Cerebellar cortex (tissue), 1 donor: ENCODE measurements around the gene ASF1A.
A peak's percentile ranks its signal among the peaks of the same experiment; 100 is the strongest.

ENCODE experiments used
- DNase-seq: peaks from one replicate; pipeline ENCODE4 v3.0.0-alpha.2; 2015; ENCODE audit warnings: low spot score

ASF1A gene

GRCh38 chr6:118881440-118882313 is 12.3 kb upstream of the ASF1A start:
- DNase-seq = no peak

DNA sequence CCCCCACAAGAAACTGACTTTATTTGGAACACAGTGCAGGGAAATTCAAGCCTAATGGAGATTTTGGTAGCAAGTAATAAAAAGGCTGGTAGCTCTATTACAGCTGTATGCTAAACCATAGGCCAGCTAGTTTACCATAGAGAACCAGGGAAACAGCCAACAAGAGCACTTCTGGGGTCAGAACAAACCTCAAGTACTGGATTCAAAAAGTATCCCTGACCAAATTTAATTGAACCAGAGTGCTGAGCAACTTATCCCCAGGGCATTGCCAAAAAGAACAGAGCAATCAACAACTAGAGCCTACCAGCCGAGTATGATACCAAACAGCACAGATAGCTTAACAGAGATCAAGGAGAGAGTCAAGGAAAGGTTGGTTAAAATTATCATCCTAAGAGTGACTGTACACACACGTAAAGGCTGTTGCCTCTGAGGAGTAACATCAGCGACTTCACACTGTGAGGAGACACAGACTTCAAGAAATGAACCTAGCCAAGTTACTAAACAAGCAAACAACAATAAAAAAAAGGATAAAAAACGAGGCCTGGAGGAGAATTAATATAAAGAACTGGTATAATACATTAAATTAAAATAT is 11.5 kb upstream of the ASF1A start:
- DNase-seq = no peak

DNA sequence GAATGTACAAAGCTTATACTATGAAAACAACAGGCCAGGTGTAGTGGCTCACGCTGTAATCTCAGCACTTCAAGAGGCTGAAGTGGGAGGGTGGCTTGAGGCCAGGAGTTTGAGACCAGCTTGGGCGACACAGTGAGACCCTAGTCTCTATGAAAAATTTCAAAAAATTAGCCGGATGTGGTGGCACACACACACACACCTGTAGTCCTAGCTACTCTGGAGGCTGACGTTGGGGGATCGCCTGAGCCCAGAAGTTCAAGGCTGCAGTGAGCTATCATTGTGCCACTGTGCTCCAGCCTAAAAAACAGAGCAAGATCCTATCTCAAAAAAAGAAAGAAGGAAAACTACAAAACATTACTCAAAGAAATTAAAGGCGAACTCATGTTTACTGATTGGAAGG is 7.3 kb upstream of the ASF1A start:
- no peak for DNase-seq

DNA sequence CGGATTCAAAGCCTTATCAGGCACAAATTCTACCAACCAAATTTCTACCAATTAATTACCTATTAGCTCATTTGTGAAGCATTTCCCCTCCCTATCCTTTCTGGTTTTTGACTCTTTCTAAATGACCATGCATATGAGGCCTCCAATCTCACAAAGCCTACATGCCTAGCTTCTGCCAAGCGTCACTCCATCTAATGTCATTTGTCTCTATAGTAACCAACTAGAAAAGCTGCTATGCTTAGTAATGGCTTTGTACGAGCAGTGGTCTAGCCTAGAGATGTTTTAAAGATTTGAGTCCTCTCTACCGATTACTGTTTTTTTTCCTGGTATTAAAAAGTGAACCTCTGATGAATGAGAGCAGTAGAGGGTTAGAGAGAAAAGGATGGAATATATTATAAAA is 4.8 kb upstream of the ASF1A start:
- DNase-seq = no peak

GRCh38 chr6:118890997-118891790 is 2.8 kb upstream of the ASF1A start:
- DNase-seq = no peak

DNA sequence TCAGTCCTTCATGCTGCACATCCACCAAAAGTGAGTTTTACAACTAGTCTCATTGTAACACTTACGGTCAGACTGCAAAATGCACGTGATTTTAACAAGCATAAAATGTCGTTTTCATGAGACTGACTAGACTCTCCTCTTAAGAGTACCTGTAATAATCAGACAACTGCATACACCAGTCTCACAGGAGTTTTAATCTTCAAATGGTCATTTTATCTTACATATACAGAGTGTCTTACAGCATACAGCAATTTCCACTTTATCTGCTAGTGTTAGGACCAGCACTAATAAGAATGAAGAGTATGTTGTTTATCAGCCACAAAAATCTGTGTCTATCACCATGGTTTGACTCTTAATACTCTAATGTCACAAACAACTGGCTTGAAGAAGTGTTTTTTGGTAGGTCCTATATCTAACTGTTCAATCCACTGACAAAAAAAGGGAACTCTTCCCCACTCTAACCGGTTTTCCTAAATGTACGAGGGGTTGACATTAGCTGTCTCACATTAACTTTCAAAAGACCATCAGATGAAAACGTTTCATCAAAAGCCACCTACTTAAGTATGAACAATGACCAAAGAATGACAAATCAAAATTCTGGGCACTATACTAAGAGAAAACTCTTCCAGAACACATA is 1.5 kb upstream of the ASF1A start:
- DNase-seq = peak; percentile 46

- peak; percentile 83 for DNase-seq
Observed at GRCh38 chr6:118893064-118893806, 717 bp upstream of the ASF1A start.

- DNase-seq = peak; percentile 46
Observed at GRCh38 chr6:118894425-118895260, 691 bp downstream of the ASF1A start.

GRCh38 chr6:118895261-118895560 is 1.3 kb downstream of the ASF1A start:
- DNase-seq = no peak

- no peak for DNase-seq
Observed at GRCh38 chr6:118895859-118896258, 1.9 kb downstream of the ASF1A start.

DNA sequence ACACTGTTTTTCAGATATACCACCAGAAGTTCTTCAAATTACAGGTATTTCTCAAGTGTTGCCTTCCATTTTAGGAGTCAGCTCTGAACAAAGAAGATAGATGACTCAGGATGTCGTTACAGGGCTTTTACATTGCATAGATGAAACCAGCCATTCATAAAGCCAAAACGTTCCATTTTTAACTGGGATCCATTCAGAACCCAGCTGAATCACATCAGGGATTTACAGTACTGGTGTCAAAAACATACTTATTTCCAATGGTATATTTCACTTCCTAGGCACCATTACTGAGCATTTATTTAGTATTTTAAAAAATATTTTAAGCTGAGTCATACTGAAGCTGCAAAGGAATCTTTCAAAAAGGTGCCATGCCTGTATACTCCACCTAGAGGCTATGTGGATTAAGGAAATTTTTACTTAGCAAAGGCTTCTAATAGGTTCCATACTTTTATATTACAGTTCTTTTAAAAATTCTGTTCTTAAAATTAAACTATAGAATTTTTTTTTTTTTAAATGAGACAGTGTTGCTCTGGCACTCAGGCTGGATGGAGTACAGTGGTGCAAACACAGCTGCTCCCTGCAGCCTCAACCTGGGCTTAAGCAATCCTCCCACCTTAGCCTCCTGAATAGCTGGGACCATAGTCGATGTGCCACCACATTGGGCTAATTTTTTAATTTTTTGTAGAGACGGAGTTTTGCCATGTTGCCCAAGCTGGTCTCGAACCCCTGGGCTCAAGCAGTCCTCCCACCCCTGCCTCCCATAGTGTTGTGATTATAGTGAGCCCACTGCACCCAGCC is 2.6 kb downstream of the ASF1A start:
- DNase-seq = peak; percentile 33

DNA sequence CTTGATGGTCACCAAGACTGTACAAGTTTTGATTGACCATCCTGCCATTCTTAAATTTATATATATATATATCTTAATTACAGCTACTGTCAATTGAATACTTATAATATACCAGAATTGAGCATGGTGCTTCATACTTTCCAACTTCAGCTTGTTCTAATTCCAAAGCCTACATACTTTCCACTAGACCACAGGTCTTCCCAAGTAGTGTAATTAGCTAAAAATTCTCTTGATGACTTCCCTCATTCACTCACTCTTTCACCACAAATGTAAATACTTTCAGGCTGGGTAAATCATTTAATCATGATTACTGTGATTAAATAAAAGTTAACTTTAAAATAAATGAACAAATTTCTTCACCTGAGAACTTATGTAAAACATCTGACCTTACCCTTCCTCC is 3.4 kb downstream of the ASF1A start:
- no peak for DNase-seq

DNA sequence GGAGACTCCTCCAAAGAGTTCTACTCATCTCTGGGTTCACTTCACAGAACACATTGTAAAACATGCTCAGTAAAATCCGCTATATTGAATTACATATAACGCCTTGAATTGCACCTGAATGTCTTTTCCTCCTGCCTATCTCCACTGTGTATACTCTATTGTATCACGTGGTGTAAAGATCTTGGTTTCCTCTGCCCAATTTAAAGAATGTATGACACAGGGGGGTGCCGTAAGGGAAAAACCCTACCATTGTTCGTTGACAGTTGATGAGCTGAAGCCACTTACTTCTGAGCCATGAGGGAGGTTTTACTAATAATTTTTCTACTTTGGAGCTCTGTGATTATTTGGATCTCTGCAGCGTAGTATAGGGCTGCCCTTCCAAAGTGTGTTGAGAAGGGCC is 6.0 kb downstream of the ASF1A start:
- DNase-seq = no peak

- DNase-seq = no peak
Observed at GRCh38 chr6:118902726-118903125, 8.8 kb downstream of the ASF1A start.

GRCh38 chr6:118903138-118903537 is 9.2 kb downstream of the ASF1A start:
- DNase-seq = no peak

DNA sequence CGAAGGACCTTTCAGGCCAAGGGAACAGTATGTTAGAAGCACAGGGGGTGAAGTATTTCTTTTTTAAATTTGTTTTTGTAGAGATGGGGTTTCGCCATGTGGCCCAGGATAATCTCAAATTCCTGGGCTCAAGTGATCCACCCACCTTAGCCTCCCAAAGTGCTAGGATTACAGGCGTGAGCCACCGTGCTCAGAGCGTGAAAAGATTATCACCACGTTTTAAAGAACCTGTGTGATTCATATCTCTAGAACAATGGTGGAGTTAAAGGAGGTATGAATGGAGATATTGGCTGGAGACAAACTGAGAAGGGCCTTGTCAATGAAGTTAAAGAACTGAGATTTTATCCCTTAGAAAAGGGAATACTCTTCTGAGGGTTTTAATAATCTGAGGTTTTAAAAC is 9.7 kb downstream of the ASF1A start:
- no peak for DNase-seq

DNA sequence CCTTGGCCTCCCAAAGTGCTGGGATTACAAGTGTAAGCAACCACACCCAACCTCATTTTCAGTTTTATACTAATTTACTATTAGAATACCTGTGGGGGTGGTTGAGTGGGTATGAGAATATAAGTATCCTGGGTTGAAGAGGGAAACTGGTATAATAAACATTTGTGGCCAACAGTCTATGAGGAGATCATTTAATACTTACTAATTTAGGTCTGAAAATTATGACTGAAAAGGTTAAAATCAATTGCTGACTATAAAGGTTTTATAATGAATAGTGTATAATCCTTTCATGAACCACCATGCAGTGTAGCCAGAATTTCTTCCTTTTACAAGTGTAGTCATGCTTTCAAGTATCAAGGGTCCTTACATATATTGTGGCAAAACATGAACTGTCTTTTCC is 11.1 kb downstream of the ASF1A start:
- DNase-seq = no peak

DNA sequence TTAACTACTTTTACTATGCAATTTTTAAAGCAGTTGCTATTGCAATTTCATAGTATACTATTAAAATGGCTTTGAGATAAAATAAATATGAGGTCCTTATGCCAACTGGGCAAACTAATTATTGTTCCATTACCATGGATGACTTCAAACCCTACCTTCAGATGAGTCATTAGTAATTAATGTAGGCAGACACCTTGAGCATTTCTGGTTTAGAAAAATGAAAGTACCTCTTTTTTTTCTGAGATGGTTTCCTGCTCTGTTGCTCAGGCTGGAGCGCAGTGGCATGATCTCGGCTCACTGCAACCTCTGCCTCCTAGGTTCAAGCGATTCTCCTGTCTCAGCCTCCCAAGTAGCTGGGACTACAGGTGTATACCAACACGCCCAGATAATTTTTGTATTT is 11.9 kb downstream of the ASF1A start:
- DNase-seq = no peak

DNA sequence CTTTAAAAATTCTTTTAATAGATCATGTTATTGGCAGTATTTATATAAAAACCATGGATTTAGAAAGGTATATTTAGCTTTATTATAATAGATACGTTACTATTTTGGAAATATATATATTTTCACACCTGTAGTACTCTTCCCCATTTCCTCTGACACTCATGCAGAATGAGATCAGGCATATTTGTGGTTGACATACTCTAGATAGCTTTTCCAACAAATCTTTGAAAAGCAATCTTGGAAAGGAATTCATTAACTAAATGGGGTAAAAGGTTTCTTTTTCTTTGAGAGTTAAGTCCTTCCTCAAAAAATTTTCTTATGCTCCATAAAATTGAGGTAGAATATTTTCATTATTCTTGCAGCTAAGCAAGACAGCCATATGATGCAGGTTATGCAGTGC is 14.5 kb downstream of the ASF1A start:
- DNase-seq = no peak

- peak; percentile 61 for DNase-seq
Observed at GRCh38 chr6:118912646-118913045, 18.7 kb downstream of the ASF1A start.
